HCT116 (cell line): Measurements from ENCODE around the gene IFNL1. TPM values are rescaled to one million over a fixed set of nuclear protein-coding genes. Genes with fewer than 3 reads are reported as not detected.

Source experiments
- ATAC-seq: fragments of 200-7000 bp; cut with Tn5 transposase; 2 replicates; pipeline ENCODE4 v1.9.1; 2020; ENCODE audit warnings: mild to moderate bottlenecking, moderate library complexity
- BruUV-seq: library from RNA; stranded (reverse); fragments of 400-500 nt; replicated peaks from 2 replicates; lab custom pipeline; 2021; lab: Mats Ljungman, UMichigan
- CTCF ChIA-PET: fragments of 300-600 bp; sonication (Branson Sonifier 250); formaldehyde crosslinking; loops from one replicate; lab custom pipeline; 2021; ENCODE audit warnings: antibody characterized with exemption; lab: Charles Lee
- POLR2A ChIA-PET: fragments of 300-600, 350-600 bp; sonication (Branson Sonifier 250); formaldehyde crosslinking; loops from one replicate; lab custom pipeline; 2021; ENCODE audit warnings: antibody characterized with exemption; lab: Charles Lee
- RAD21 ChIA-PET, 2 experiments: fragments of 300-600 bp; sonication (Branson Sonifier 250); formaldehyde crosslinking; loops; one replicate each; lab custom pipeline; 2023; ENCODE audit warnings: low total read pairs in 2 of 2; ENCODE audit not compliant: uncharacterized antibody in 2 of 2, unreplicated experiment in 2 of 2, low non-redundant PET in 1 of 2; lab: Charles Lee
- DNase-seq: peaks from one replicate; pipeline ENCODE4 v3.0.0-alpha.2; 2010; ENCODE audit warnings: low read depth, low spot score
- H2AFZ ChIP-seq: fragments of 200-600 bp; shearing (Covaris generic), sonication (generic); 2 replicates; pipeline ENCODE4 v1.6.1; 2017; ENCODE audit warnings: low read depth, mixed run types, mixed read lengths, antibody characterized with exemption, low read length; ENCODE audit not compliant: poor library complexity, severe bottlenecking
- H3K27ac ChIP-seq: 2 replicates; pipeline ENCODE4 v1.5.1; 2012; ENCODE audit warnings: low read depth, low read length
- H3K27me3 ChIP-seq: fragments of 200-600 bp; sonication (generic); 2 replicates; pipeline ENCODE4 v1.6.1; 2016; ENCODE audit warnings: mixed run types, low read length, mixed read lengths; ENCODE audit not compliant: insufficient read depth
- H3K36me3 ChIP-seq, 2 experiments: fragments of 200-500 bp in 1 of 2; fragments of 200-600 bp in 1 of 2; sonication (Bioruptor generic) in 1 of 2; sonication (generic) in 1 of 2; 2 replicates each; pipeline versions ENCODE4 v1.5.1 to v1.6.1; 2014 to 2016; ENCODE audit warnings: low read length in 2 of 2, inconsistent platforms in 1 of 2, mixed read lengths in 1 of 2, mixed run types in 1 of 2; ENCODE audit not compliant: insufficient read depth in 2 of 2, control insufficient read depth in 1 of 2
- H3K4me1 ChIP-seq, 2 experiments: fragments of 200-600 bp in 1 of 2; sonication (generic) in 1 of 2; 2 replicates each; pipeline versions ENCODE4 v1.5.1 to v1.6.1; 2012 to 2017; ENCODE audit warnings: low read length in 2 of 2, inconsistent platforms in 1 of 2, mild to moderate bottlenecking in 1 of 2, mixed read lengths in 1 of 2, mixed run types in 1 of 2, moderate library complexity in 1 of 2; ENCODE audit not compliant: insufficient read depth in 2 of 2, control insufficient read depth in 1 of 2
- H3K4me2 ChIP-seq: fragments of 200-600 bp; sonication (generic); 2 replicates; pipeline ENCODE4 v1.6.1; 2017; ENCODE audit warnings: mixed run types, low read length, mixed read lengths
- H3K4me3 ChIP-seq, 2 experiments: fragments of 200-600 bp in 1 of 2; sonication (generic) in 1 of 2; replicated peaks in 1 of 2; 2 replicates each; pipeline ENCODE4 v1.5.1; 2011 to 2016; ENCODE audit warnings: low read length in 2 of 2, control low read depth in 1 of 2, low read depth in 1 of 2, mild to moderate bottlenecking in 1 of 2, mixed read lengths in 1 of 2, mixed run types in 1 of 2
- H3K79me2 ChIP-seq: fragments of 200-600 bp; sonication (generic); 2 replicates; pipeline ENCODE4 v1.6.1; 2017; ENCODE audit warnings: mild to moderate bottlenecking, mixed run types, low read length, moderate library complexity, mixed read lengths; ENCODE audit not compliant: insufficient read depth
- H3K9ac ChIP-seq: fragments of 200-600 bp; sonication (generic); 2 replicates; pipeline ENCODE4 v1.6.1; 2016; ENCODE audit warnings: low read length, mixed read lengths
- H3K9me2 ChIP-seq: fragments of 200-600 bp; sonication (generic), shearing (Covaris generic); 2 replicates; pipeline ENCODE4 v1.6.1; 2017; ENCODE audit warnings: mixed run types, mild to moderate bottlenecking, moderate library complexity; ENCODE audit not compliant: insufficient read depth
- H3K9me3 ChIP-seq, 2 experiments: fragments of 200-500 bp in 1 of 2; fragments of 200-600 bp in 1 of 2; sonication (Bioruptor generic) in 1 of 2; sonication (generic) in 1 of 2; 2 replicates each; pipeline ENCODE4 v1.6.1; 2014 to 2017; ENCODE audit warnings: low read length in 2 of 2, mixed read lengths in 2 of 2, inconsistent platforms in 1 of 2, low read depth in 1 of 2, mild to moderate bottlenecking in 1 of 2, mixed run types in 1 of 2, moderate library complexity in 1 of 2; ENCODE audit not compliant: control insufficient read depth in 1 of 2, insufficient read depth in 1 of 2
- H4K20me1 ChIP-seq: fragments of 200-600 bp; sonication (generic), shearing (Covaris generic); 2 replicates; pipeline ENCODE4 v1.6.1; 2017; ENCODE audit warnings: mixed run types, mild to moderate bottlenecking, moderate library complexity; ENCODE audit not compliant: insufficient read depth
- CBX3 ChIP-seq: IDR thresholded peaks from 2 replicates; pipeline ENCODE4 v1.6.1; 2012; ENCODE audit warnings: low read depth
- CEBPB ChIP-seq: IDR thresholded peaks from 2 replicates; pipeline ENCODE4 v1.6.1; 2012; ENCODE audit warnings: low read depth
- EGR1 ChIP-seq: IDR thresholded peaks from 2 replicates; pipeline ENCODE4 v1.6.1; 2012; ENCODE audit warnings: low read depth
- ELF1 ChIP-seq: IDR thresholded peaks from 2 replicates; pipeline ENCODE4 v1.6.1; 2012; ENCODE audit warnings: low read depth, borderline replicate concordance
- EZH2 ChIP-seq: fragments of 200-600 bp; sonication (generic); IDR thresholded peaks from 2 replicates; pipeline ENCODE4 v1.6.1; 2017; ENCODE audit warnings: antibody characterized with exemption, mixed run types
- EZH2phosphoT487 ChIP-seq: fragments of 200-600 bp; IDR thresholded peaks from 2 replicates; pipeline ENCODE4 v1.6.1; 2018; ENCODE audit warnings: antibody characterized with exemption, borderline replicate concordance
- FOSL1 ChIP-seq: IDR thresholded peaks from 2 replicates; pipeline ENCODE4 v1.6.1; 2012; ENCODE audit warnings: low read depth
- JUND ChIP-seq: IDR thresholded peaks from 2 replicates; pipeline ENCODE4 v1.6.1; 2012
- MAX ChIP-seq: IDR thresholded peaks from 2 replicates; pipeline ENCODE4 v1.6.1; 2012
- POLR2AphosphoS5 ChIP-seq: IDR thresholded peaks from 2 replicates; pipeline ENCODE4 v1.6.1; 2011; ENCODE audit warnings: mild to moderate bottlenecking, low read depth, low read length, moderate library complexity
- RAD21 ChIP-seq: IDR thresholded peaks from 2 replicates; pipeline ENCODE4 v1.6.1; 2012; ENCODE audit warnings: low read depth, mild to moderate bottlenecking
- REST ChIP-seq: IDR thresholded peaks from 2 replicates; pipeline ENCODE4 v1.6.1; 2012; ENCODE audit warnings: low read depth
- SIN3A ChIP-seq: IDR thresholded peaks from 2 replicates; pipeline ENCODE4 v1.6.1; 2012; ENCODE audit warnings: low read depth
- SP1 ChIP-seq: IDR thresholded peaks from 2 replicates; pipeline ENCODE4 v1.6.1; 2012; ENCODE audit warnings: low read depth
- SRF ChIP-seq: IDR thresholded peaks from 2 replicates; pipeline ENCODE4 v1.6.1; 2012; ENCODE audit warnings: low read depth
- YY1 ChIP-seq: IDR thresholded peaks from 2 replicates; pipeline ENCODE4 v1.6.1; 2011; ENCODE audit warnings: low read length, low read depth, moderate library complexity, mild to moderate bottlenecking; ENCODE audit not compliant: insufficient replicate concordance; ENCODE audit errors: extremely low read depth
- ZFX ChIP-seq: fragments of 450-650 bp; IDR thresholded peaks from 2 replicates; pipeline ENCODE4 v1.6.1; 2017
- ZNF274 ChIP-seq: fragments of 200-500 bp; sonication (Bioruptor generic); IDR thresholded peaks from 2 replicates; pipeline ENCODE4 v1.6.1; 2014; ENCODE audit warnings: mild to moderate bottlenecking, low read depth, low read length, inconsistent platforms
- intact Hi-C: fragments of 100-400 bp; cut with micrococcal nuclease; formaldehyde crosslinking; loops from 2 replicates; pipeline ENCODE4 v1.10.0; 2022
- total RNA-seq: library from RNA; stranded (reverse); gene quantifications from one replicate; pipeline ENCODE4 v1.2.1, GENCODE V29; 2021; ENCODE audit not compliant: unreplicated experiment
- TF ChIP-seq, protein P1 (sequence below): IDR thresholded peaks from 2 replicates; pipeline ENCODE4 v1.6.1; 2012
- TF ChIP-seq, protein P2 (sequence below): IDR thresholded peaks from 2 replicates; pipeline ENCODE4 v1.6.1; 2011; ENCODE audit warnings: mild to moderate bottlenecking, low read length, moderate library complexity; ENCODE audit not compliant: insufficient replicate concordance; ENCODE audit errors: extremely low read depth

Gene IFNL1
- total RNA-seq, 1 experiment from 2014 or later, result not detected

GRCh38 chr19:39275578-39275977 lies 20.6 kb upstream of the IFNL1 start:
- no peak overlapping the region for H3K9ac ChIP-seq
- no peaks in the 10 kb centered on the region for H3K27me3 ChIP-seq
- no peak overlapping the region for H3K27ac ChIP-seq
- no peak for ATAC-seq
- TF ChIP-seq ZFX, result no peak
- TF ChIP-seq POLR2AphosphoS5, result no peak
- TF ChIP-seq, protein P1, sequence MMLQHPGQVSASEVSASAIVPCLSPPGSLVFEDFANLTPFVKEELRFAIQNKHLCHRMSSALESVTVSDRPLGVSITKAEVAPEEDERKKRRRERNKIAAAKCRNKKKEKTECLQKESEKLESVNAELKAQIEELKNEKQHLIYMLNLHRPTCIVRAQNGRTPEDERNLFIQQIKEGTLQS, result no peak
- TF ChIP-seq EZH2, result no peak
- no peak for TF ChIP-seq SRF
- TF ChIP-seq, protein P2, sequence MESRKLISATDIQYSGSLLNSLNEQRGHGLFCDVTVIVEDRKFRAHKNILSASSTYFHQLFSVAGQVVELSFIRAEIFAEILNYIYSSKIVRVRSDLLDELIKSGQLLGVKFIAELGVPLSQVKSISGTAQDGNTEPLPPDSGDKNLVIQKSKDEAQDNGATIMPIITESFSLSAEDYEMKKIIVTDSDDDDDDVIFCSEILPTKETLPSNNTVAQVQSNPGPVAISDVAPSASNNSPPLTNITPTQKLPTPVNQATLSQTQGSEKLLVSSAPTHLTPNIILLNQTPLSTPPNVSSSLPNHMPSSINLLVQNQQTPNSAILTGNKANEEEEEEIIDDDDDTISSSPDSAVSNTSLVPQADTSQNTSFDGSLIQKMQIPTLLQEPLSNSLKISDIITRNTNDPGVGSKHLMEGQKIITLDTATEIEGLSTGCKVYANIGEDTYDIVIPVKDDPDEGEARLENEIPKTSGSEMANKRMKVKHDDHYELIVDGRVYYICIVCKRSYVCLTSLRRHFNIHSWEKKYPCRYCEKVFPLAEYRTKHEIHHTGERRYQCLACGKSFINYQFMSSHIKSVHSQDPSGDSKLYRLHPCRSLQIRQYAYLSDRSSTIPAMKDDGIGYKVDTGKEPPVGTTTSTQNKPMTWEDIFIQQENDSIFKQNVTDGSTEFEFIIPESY, result no peak
- no peak for TF ChIP-seq CBX3
- TF ChIP-seq MAX, result no peak
- TF ChIP-seq ZNF274, result no peak
- no peak for TF ChIP-seq EGR1
- no peak for TF ChIP-seq SIN3A
- no peak for TF ChIP-seq CEBPB
- no peak for TF ChIP-seq SP1
- TF ChIP-seq REST, result no peak
- TF ChIP-seq ELF1, result no peak
- no peak for TF ChIP-seq YY1
- no peak for TF ChIP-seq EZH2phosphoT487
- no peak for TF ChIP-seq FOSL1
- TF ChIP-seq JUND, result no peak
- TF ChIP-seq RAD21, result no peak
- no peaks in the 10 kb centered on the region for H4K20me1 ChIP-seq
- RAD21 ChIA-PET, result no interaction called here
- POLR2A ChIA-PET, result no interaction called here
- DNase-seq, result no peak
- CTCF ChIA-PET, result no interaction called here
- no peak overlapping the region for H3K4me3 ChIP-seq
- intact Hi-C loops, result no loop called here
- H3K9me2 ChIP-seq, result no peaks in the 10 kb centered on the region
- H3K9me3 ChIP-seq, result no peaks in the 10 kb centered on the region
- H2AFZ ChIP-seq, result no peak overlapping the region
- no peak overlapping the region for H3K4me2 ChIP-seq
- H3K4me1 ChIP-seq, result peaks cover 3 to 8% of the 10 kb centered on the region in 2 experiments
- no peaks in the 10 kb centered on the region for H3K36me3 ChIP-seq
- no TSS peak for BruUV-seq
- no peaks in the 10 kb centered on the region for H3K79me2 ChIP-seq
